H9 (cell line): ENCODE data around the gene TGM2. TPM values are rescaled to one million over a fixed set of nuclear protein-coding genes. Genes with fewer than 3 reads are reported as not detected.

Experiments used
- DNase-seq: peaks from one replicate; pipeline ENCODE4 v3.0.0-alpha.2; 2017
- H2AFZ ChIP-seq: one replicate; pipeline ENCODE4 v1.6.1; 2013; ENCODE audit warnings: mild to moderate bottlenecking, low read length, control low read depth, moderate library complexity
- H2AK5ac ChIP-seq: 2 replicates; pipeline ENCODE4 v1.6.1; 2013; ENCODE audit warnings: low read length, control low read depth, mixed read lengths; ENCODE audit not compliant: insufficient read length
- H2BK120ac ChIP-seq: one replicate; pipeline ENCODE4 v1.6.1; 2013; ENCODE audit warnings: low read depth, mild to moderate bottlenecking, low read length, control low read depth, inconsistent platforms; ENCODE audit not compliant: poor library complexity, severe bottlenecking
- H2BK12ac ChIP-seq: 2 replicates; pipeline ENCODE4 v1.6.1; 2013; ENCODE audit warnings: low read length, control low read depth, mixed read lengths, low read depth; ENCODE audit not compliant: insufficient read length
- H2BK15ac ChIP-seq: 2 replicates; pipeline ENCODE4 v1.6.1; 2013; ENCODE audit warnings: low read depth, low read length, control low read depth
- H2BK20ac ChIP-seq: one replicate; pipeline ENCODE4 v1.6.1; 2013; ENCODE audit warnings: low read depth, mild to moderate bottlenecking, low read length, control low read depth, inconsistent platforms; ENCODE audit not compliant: poor library complexity, severe bottlenecking
- H2BK5ac ChIP-seq: 2 replicates; pipeline ENCODE4 v1.6.1; 2013; ENCODE audit warnings: low read length, control low read depth, mixed read lengths; ENCODE audit not compliant: insufficient read length
- H3K14ac ChIP-seq: 2 replicates; pipeline ENCODE4 v1.6.1; 2013; ENCODE audit warnings: low read length, control low read depth; ENCODE audit not compliant: insufficient read depth
- H3K18ac ChIP-seq: 2 replicates; pipeline ENCODE4 v1.6.1; 2013; ENCODE audit warnings: low read depth, mild to moderate bottlenecking, mixed read lengths, low read length, control low read depth; ENCODE audit not compliant: insufficient read length
- H3K23ac ChIP-seq: 2 replicates; pipeline ENCODE4 v1.6.1; 2013; ENCODE audit warnings: low read length, control low read depth, mixed read lengths, low read depth; ENCODE audit not compliant: insufficient read length
- H3K23me2 ChIP-seq: 2 replicates; pipeline ENCODE4 v1.6.1; 2013; ENCODE audit warnings: low read depth, mild to moderate bottlenecking, mixed read lengths, low read length, control low read depth; ENCODE audit not compliant: insufficient read length, poor library complexity, severe bottlenecking
- H3K27ac ChIP-seq: 2 replicates; pipeline ENCODE4 v1.5.1; 2013; ENCODE audit warnings: low read length, control low read depth, mixed read lengths, low read depth; ENCODE audit not compliant: insufficient read length
- H3K27me3 ChIP-seq: 2 replicates; pipeline ENCODE4 v1.6.1; 2013; ENCODE audit warnings: low read length, control low read depth, inconsistent platforms; ENCODE audit not compliant: insufficient read depth
- H3K4ac ChIP-seq: 2 replicates; pipeline ENCODE4 v1.6.1; 2013; ENCODE audit warnings: low read depth, mild to moderate bottlenecking, control low read depth, inconsistent platforms, low read length, moderate library complexity
- H3K4me1 ChIP-seq: 2 replicates; pipeline ENCODE4 v1.6.1; 2013; ENCODE audit warnings: low read length, control low read depth, inconsistent platforms; ENCODE audit not compliant: insufficient read depth
- H3K4me2 ChIP-seq: 2 replicates; pipeline ENCODE4 v1.6.1; 2013; ENCODE audit warnings: low read length, control low read depth, mixed read lengths; ENCODE audit not compliant: insufficient read length, insufficient read depth
- H3K56ac ChIP-seq: 2 replicates; pipeline ENCODE4 v1.6.1; 2013; ENCODE audit warnings: low read depth, mild to moderate bottlenecking, mixed read lengths, low read length, control low read depth; ENCODE audit not compliant: insufficient read length
- H3K79me1 ChIP-seq: 2 replicates; pipeline ENCODE4 v1.6.1; 2013; ENCODE audit warnings: low read depth, mild to moderate bottlenecking, moderate library complexity, low read length, control low read depth, inconsistent platforms; ENCODE audit not compliant: insufficient read depth, poor library complexity, severe bottlenecking
- H3K79me2 ChIP-seq: 2 replicates; pipeline ENCODE4 v1.6.1; 2013; ENCODE audit warnings: low read length, control low read depth, inconsistent platforms; ENCODE audit not compliant: insufficient read depth
- H3K9ac ChIP-seq: 2 replicates; pipeline ENCODE4 v1.6.1; 2013; ENCODE audit warnings: low read length, control low read depth, mixed read lengths; ENCODE audit not compliant: insufficient read length; ENCODE audit errors: extremely low read depth
- H3K9me3 ChIP-seq: one replicate; pipeline ENCODE4 v1.6.1; 2013; ENCODE audit warnings: low read depth, low read length, inconsistent platforms; ENCODE audit not compliant: control insufficient read depth
- H3T11ph ChIP-seq: one replicate; pipeline ENCODE4 v1.6.1; 2013; ENCODE audit warnings: mild to moderate bottlenecking, low read length, control low read depth, inconsistent platforms
- H4K20me1 ChIP-seq: one replicate; pipeline ENCODE4 v1.6.1; 2013; ENCODE audit not compliant: control insufficient read depth, insufficient read length, insufficient read depth
- H4K5ac ChIP-seq: 2 replicates; pipeline ENCODE4 v1.6.1; 2013; ENCODE audit warnings: low read depth, mild to moderate bottlenecking, mixed read lengths, low read length, control low read depth; ENCODE audit not compliant: insufficient read length
- H4K8ac ChIP-seq: replicated peaks from 2 replicates; pipeline ENCODE4 v1.6.1; 2013; ENCODE audit warnings: low read length, control low read depth, mixed read lengths, low read depth; ENCODE audit not compliant: insufficient read length
- H4K91ac ChIP-seq: 2 replicates; pipeline ENCODE4 v1.6.1; 2013; ENCODE audit warnings: low read depth, mild to moderate bottlenecking, moderate library complexity, mixed read lengths, low read length, control low read depth; ENCODE audit not compliant: insufficient read length
- H3K27ac Mint-ChIP-seq, 3 experiments: 2 replicates in 2 of 3; 3 replicates in 1 of 3; pipeline ENCODE4 v1.8.0; 2020 to 2021; ENCODE audit warnings: mixed read lengths in 3 of 3, mild to moderate bottlenecking in 1 of 3, moderate library complexity in 1 of 3
- H3K27me3 Mint-ChIP-seq: 2 replicates; pipeline ENCODE4 v1.8.0; 2021; ENCODE audit warnings: low read depth, mild to moderate bottlenecking, moderate library complexity, mixed read lengths
- H3K36me3 Mint-ChIP-seq, 3 experiments: 2 replicates in 2 of 3; 3 replicates in 1 of 3; pipeline ENCODE4 v1.8.0; 2020 to 2021; ENCODE audit warnings: low read depth in 3 of 3, mixed read lengths in 3 of 3; ENCODE audit not compliant: insufficient read depth in 1 of 3
- H3K4me1 Mint-ChIP-seq, 2 experiments: 2 replicates each; pipeline ENCODE4 v1.8.0; 2020; ENCODE audit warnings: mixed read lengths in 2 of 2
- H3K4me3 Mint-ChIP-seq, 2 experiments: 2 replicates in 1 of 2; 3 replicates in 1 of 2; pipeline ENCODE4 v1.8.0; 2020 to 2021; ENCODE audit warnings: mild to moderate bottlenecking in 2 of 2, mixed read lengths in 2 of 2, moderate library complexity in 1 of 2
- H3K9me3 Mint-ChIP-seq, 2 experiments: 2 replicates in 1 of 2; 3 replicates in 1 of 2; pipeline ENCODE4 v1.8.0; 2020; ENCODE audit warnings: mild to moderate bottlenecking in 2 of 2, mixed read lengths in 2 of 2, moderate library complexity in 1 of 2
- WGBS: extraction: QIAGEN DNeasy Blood & Tissue Kit; methylation state at CpG from one replicate; pipeline ENCODE4 v1.1.7; 2013; ENCODE audit warnings: missing lambda C conversion rate, low lambda C conversion rate, mixed read lengths; ENCODE audit not compliant: insufficient read length; ENCODE audit errors: extremely low coverage; 5-methylcytosine and 5-hydroxymethylcytosine counted together
- total RNA-seq: library from RNA; stranded (reverse); gene quantifications from 2 replicates; pipeline ENCODE4 v1.2.1, GENCODE V29; 2021
- TF ChIP-seq, protein P1 (sequence below): fragments of 200-600 bp; sonication (generic); conservative IDR thresholded peaks from 3 replicates; pipeline ENCODE4 v1.8.0; 2021; ENCODE audit warnings: antibody characterized with exemption, mild to moderate bottlenecking

The TGM2 gene
- total RNA-seq, 1 experiment from 2014 or later = 1.1 TPM

DNA sequence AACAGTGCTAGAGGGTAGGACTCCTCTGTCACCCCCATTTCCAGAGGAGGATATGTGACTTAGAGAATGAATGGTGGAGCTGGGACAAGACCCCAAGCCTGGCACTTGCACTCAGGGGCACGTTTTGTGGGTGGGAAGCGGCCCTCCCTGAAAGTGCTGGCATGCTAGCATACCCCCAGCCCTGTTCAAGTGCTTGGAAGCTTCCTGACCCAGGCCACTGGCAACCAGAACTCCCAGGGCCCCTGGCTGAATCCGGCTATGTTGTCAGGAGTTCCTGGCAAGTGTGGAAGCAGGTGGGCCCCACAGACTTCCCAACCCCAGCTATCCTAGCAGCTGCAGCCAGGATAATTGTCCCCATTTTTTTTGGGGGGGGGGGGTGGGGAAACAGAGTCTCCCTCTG is 35.6 kb upstream of the TGM2 start:
- no peak overlapping the region for H2BK5ac ChIP-seq
- H3K18ac ChIP-seq = no peak overlapping the region
- H3K14ac ChIP-seq = no peak overlapping the region
- no peaks in the 10 kb centered on the region for H3K9me3 ChIP-seq
- H4K8ac ChIP-seq = no peak overlapping the region
- no peaks in the 10 kb centered on the region for H3K4me1 ChIP-seq
- H3K4me1 Mint-ChIP-seq = peaks cover 11 to 17% of the 10 kb centered on the region in 2 experiments
- no peak overlapping the region for H3K27ac ChIP-seq
- no peaks in the 10 kb centered on the region for H3K27me3 ChIP-seq
- no peak for DNase-seq
- no peak overlapping the region for H4K91ac ChIP-seq
- H3K9ac ChIP-seq = no peak overlapping the region
- no peak overlapping the region for H2AK5ac ChIP-seq
- H3K4ac ChIP-seq = no peak overlapping the region
- H4K20me1 ChIP-seq = no peaks in the 10 kb centered on the region
- no peak overlapping the region for H4K5ac ChIP-seq
- H3K79me2 ChIP-seq = no peaks in the 10 kb centered on the region
- no peak overlapping the region for H3K27ac Mint-ChIP-seq
- H3K36me3 Mint-ChIP-seq = no peaks in the 10 kb centered on the region
- TF ChIP-seq, protein P1, sequence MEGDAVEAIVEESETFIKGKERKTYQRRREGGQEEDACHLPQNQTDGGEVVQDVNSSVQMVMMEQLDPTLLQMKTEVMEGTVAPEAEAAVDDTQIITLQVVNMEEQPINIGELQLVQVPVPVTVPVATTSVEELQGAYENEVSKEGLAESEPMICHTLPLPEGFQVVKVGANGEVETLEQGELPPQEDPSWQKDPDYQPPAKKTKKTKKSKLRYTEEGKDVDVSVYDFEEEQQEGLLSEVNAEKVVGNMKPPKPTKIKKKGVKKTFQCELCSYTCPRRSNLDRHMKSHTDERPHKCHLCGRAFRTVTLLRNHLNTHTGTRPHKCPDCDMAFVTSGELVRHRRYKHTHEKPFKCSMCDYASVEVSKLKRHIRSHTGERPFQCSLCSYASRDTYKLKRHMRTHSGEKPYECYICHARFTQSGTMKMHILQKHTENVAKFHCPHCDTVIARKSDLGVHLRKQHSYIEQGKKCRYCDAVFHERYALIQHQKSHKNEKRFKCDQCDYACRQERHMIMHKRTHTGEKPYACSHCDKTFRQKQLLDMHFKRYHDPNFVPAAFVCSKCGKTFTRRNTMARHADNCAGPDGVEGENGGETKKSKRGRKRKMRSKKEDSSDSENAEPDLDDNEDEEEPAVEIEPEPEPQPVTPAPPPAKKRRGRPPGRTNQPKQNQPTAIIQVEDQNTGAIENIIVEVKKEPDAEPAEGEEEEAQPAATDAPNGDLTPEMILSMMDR = no peak
- no peak overlapping the region for H3K56ac ChIP-seq
- H3K27me3 Mint-ChIP-seq = peaks cover 9% of the 10 kb centered on the region
- no CpG with 5 or more reads among the region's 3 CpGs for WGBS
- H3K9me3 Mint-ChIP-seq = no peaks in the 10 kb centered on the region
- H3K23me2 ChIP-seq = no peaks in the 10 kb centered on the region
- H2BK12ac ChIP-seq = no peak overlapping the region
- H2AFZ ChIP-seq = no peak overlapping the region
- no peak overlapping the region for H3K4me2 ChIP-seq
- H3K4me3 Mint-ChIP-seq = no peak overlapping the region
- no peak overlapping the region for H2BK20ac ChIP-seq
- H3K23ac ChIP-seq = no peak overlapping the region
- H3T11ph ChIP-seq = no peak overlapping the region
- H3K79me1 ChIP-seq = no peaks in the 10 kb centered on the region
- H2BK15ac ChIP-seq = no peak overlapping the region
- H2BK120ac ChIP-seq = no peak overlapping the region
